A549 (cell line): ENCODE data around the gene NEIL3.

Experiments
- CBX2 ChIP-seq: fragments of 200-600 bp; sonication (generic); IDR thresholded peaks from 2 replicates; pipeline ENCODE4 v1.6.1; 2016; ENCODE audit warnings: low read depth, mild to moderate bottlenecking, borderline replicate concordance
- CEBPB ChIP-seq, 2 experiments: fragments of >200 bp in 1 of 2; sonication (Bioruptor Twin) in 1 of 2; formaldehyde crosslinking in 1 of 2; IDR thresholded peaks; 2 replicates each; pipeline ENCODE4 v1.6.1; 2012 to 2016
- CHD2 ChIP-seq: fragments of 150-350 bp; IDR thresholded peaks from 2 replicates; pipeline ENCODE4 v1.6.1; 2014; ENCODE audit warnings: low read length; ENCODE audit not compliant: partially characterized antibody
- MAFK ChIP-seq: fragments of 450-650 bp; IDR thresholded peaks from 2 replicates; pipeline ENCODE4 v1.6.1; 2014; ENCODE audit not compliant: partially characterized antibody
- POLR2A ChIP-seq: IDR thresholded peaks from 2 replicates; pipeline ENCODE4 v1.6.1; 2012; ENCODE audit warnings: mild to moderate bottlenecking, low read length
- POLR2AphosphoS2 ChIP-seq: conservative IDR thresholded peaks from 2 replicates; pipeline ENCODE4 v1.6.1; 2012; ENCODE audit warnings: low read length, improper control_type of control experiment, inconsistent platforms
- RCOR1 ChIP-seq: fragments of 150-350 bp; IDR thresholded peaks from 2 replicates; pipeline ENCODE4 v1.6.1; 2014; ENCODE audit warnings: antibody characterized with exemption, low read length, low read depth
- ZFP36 ChIP-seq: fragments of 450-650 bp; IDR thresholded peaks from 2 replicates; pipeline ENCODE4 v1.6.1; 2014; ENCODE audit warnings: borderline replicate concordance; ENCODE audit not compliant: partially characterized antibody
- TF ChIP-seq, protein P1 (sequence below): fragments of 250-450 bp; sonication (Bioruptor Pico); IDR thresholded peaks from 2 replicates; pipeline ENCODE4 v1.5.0; 2020; ENCODE audit warnings: low read depth, mild to moderate bottlenecking, moderate library complexity
- TF ChIP-seq, protein P2 (sequence below): fragments of >200 bp; sonication (Bioruptor Twin); formaldehyde crosslinking; IDR thresholded peaks from 3 replicates; pipeline ENCODE4 v1.5.1; 2016

DNA sequence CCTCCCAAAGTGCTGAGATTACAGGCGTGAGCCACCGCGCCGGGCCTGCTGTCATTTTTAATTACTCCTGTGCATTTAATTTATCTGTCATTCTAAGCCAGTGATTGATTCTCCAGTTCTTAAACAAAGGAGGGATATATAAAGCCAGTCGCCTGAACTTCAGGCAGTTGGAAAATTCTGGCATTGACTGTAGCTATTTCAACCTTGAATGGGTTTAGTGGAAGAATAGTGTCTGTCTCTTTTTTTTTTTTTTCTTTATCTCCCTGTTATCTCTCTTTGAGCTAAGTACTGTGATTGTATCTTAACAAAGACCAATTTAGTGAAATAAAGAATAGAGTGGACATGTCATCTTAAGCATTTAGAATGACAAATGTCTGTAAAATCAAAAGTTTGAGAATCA, 11.0 kb downstream of the NEIL3 start:
- TF ChIP-seq, protein P1, sequence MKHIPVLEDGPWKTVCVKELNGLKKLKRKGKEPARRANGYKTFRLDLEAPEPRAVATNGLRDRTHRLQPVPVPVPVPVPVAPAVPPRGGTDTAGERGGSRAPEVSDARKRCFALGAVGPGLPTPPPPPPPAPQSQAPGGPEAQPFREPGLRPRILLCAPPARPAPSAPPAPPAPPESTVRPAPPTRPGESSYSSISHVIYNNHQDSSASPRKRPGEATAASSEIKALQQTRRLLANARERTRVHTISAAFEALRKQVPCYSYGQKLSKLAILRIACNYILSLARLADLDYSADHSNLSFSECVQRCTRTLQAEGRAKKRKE (CRISPR knock-in tag) = no peak
- TF ChIP-seq POLR2A (no peak), CHD2 (no peak), RCOR1 (no peak), CEBPB (IDR thresholded peaks at IDR 0.05) (no peak), POLR2AphosphoS2 (no peak), CBX2 (no peak), ZFP36 (no peak), MAFK (no peak)
- TF ChIP-seq, protein P2, sequence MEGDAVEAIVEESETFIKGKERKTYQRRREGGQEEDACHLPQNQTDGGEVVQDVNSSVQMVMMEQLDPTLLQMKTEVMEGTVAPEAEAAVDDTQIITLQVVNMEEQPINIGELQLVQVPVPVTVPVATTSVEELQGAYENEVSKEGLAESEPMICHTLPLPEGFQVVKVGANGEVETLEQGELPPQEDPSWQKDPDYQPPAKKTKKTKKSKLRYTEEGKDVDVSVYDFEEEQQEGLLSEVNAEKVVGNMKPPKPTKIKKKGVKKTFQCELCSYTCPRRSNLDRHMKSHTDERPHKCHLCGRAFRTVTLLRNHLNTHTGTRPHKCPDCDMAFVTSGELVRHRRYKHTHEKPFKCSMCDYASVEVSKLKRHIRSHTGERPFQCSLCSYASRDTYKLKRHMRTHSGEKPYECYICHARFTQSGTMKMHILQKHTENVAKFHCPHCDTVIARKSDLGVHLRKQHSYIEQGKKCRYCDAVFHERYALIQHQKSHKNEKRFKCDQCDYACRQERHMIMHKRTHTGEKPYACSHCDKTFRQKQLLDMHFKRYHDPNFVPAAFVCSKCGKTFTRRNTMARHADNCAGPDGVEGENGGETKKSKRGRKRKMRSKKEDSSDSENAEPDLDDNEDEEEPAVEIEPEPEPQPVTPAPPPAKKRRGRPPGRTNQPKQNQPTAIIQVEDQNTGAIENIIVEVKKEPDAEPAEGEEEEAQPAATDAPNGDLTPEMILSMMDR = no peak
